GM12874 (cell line): ENCODE results near the gene MXI1.

Source experiments
- CTCF ChIP-seq: IDR thresholded peaks from 2 replicates; pipeline ENCODE4 v1.5.1; 2011; ENCODE audit warnings: low read depth, mild to moderate bottlenecking, control low read depth, low read length, moderate library complexity; ENCODE audit not compliant: insufficient read depth

Gene MXI1

GRCh38 chr10:110259317-110259716, 51.9 kb downstream of the MXI1 start:
- no peak for TF ChIP-seq CTCF

GRCh38 chr10:110260746-110261477, 53.5 kb downstream of the MXI1 start:
- no peak for TF ChIP-seq CTCF

- no peak for TF ChIP-seq CTCF
These were observed 55.8 kb downstream of the MXI1 start for GRCh38 chr10:110263164-110263563.

GRCh38 chr10:110265573-110266193, 58.3 kb downstream of the MXI1 start:
- no peak for TF ChIP-seq CTCF

- no peak for TF ChIP-seq CTCF
These were observed 59.9 kb downstream of the MXI1 start for GRCh38 chr10:110267276-110267675.

GRCh38 chr10:110268442-110268841, 61.0 kb downstream of the MXI1 start:
- TF ChIP-seq CTCF = no peak

GRCh38 chr10:110268971-110269370, 61.6 kb downstream of the MXI1 start:
- no peak for TF ChIP-seq CTCF
